Uterus (tissue), 4 donors: Measurements from ENCODE around the gene MTHFD2L. TPM values are rescaled to one million over a fixed set of nuclear protein-coding genes. Genes with fewer than 3 reads are reported as not detected.

ENCODE experiments used
- DNase-seq, 2 donors: peaks; one replicate each; pipeline ENCODE4 v3.0.0-alpha.2; 2019 to 2020
- H3K27ac ChIP-seq, 2 donors: fragments of 200-600 bp; sonication (generic); 1 replicate in 1 of 2; 2 replicates in 1 of 2; pipeline ENCODE4 v1.5.1; 2016 to 2018
- H3K27me3 ChIP-seq, 2 donors: fragments of 200-600 bp; sonication (generic); one replicate each; pipeline ENCODE4 v1.5.1; 2018 to 2019; ENCODE audit warnings: control low read depth in 1 of 2
- H3K36me3 ChIP-seq, 2 donors: fragments of 200-600 bp; sonication (generic); one replicate each; pipeline ENCODE4 v1.5.1; 2019; ENCODE audit warnings: control low read depth in 1 of 2
- H3K4me1 ChIP-seq, 2 donors: fragments of 200-600 bp; sonication (generic); one replicate each; pipeline ENCODE4 v1.5.1; 2018 to 2019; ENCODE audit warnings: control low read depth in 1 of 2
- H3K4me3 ChIP-seq, 2 donors: fragments of 200-600 bp; sonication (generic); 1 replicate in 1 of 2; 2 replicates in 1 of 2; pipeline ENCODE4 v1.5.1; 2018 to 2019; ENCODE audit warnings: mild to moderate bottlenecking in 1 of 2
- H3K9me3 ChIP-seq, 2 donors: fragments of 200-600 bp; sonication (generic); one replicate each; pipeline ENCODE4 v1.5.1; 2019; ENCODE audit warnings: control low read depth in 1 of 2
- POLR2A ChIP-seq, 2 donors: fragments of 450-650 bp; IDR thresholded peaks; one replicate each; pipeline ENCODE4 v1.6.1; 2016; ENCODE audit warnings: antibody characterized with exemption in 2 of 2, mild to moderate bottlenecking in 1 of 2, moderate library complexity in 1 of 2
- intact Hi-C: fragments of 100-400 bp; cut with DNase I; formaldehyde crosslinking; loops from one replicate; pipeline ENCODE4 v1.15.1; 2023; ENCODE audit warnings: low total_unique reads
- total RNA-seq, 4 donors: library from RNA; depleted of rRNA in 3 of 4; stranded (reverse); fragments of >200 nt in 3 of 4; gene quantifications; one replicate each; pipeline versions ENCODE4 v1.1.0 to v1.2.4, GENCODE V29; 2014 to 2023
- TF ChIP-seq, protein P1 (sequence below), 4 experiments: fragments of 200-600 bp in 2 of 4; fragments of 450-650 bp in 2 of 4; sonication (generic) in 2 of 4; IDR thresholded peaks; one replicate each; pipeline ENCODE4 v1.5.1; 2016 to 2019; ENCODE audit warnings: antibody characterized with exemption in 4 of 4, mild to moderate bottlenecking in 2 of 4, moderate library complexity in 1 of 4
- donor health status: DM: yes; HTN: yes; CAD: no.

The MTHFD2L gene
- total RNA-seq, 4 donors from 2014 or later, result 2.4 to 32.5 (median 12.9) TPM

- DNase-seq, result no peak
- Histone ChIP-seq H3K4me3 (no peak overlapping the region), H3K27me3 (no peaks in the 10 kb centered on the region), H3K27ac (no peak overlapping the region), H3K9me3 (no peaks in the 10 kb centered on the region), H3K36me3 (no peaks in the 10 kb centered on the region), H3K4me1 (no peaks in the 10 kb centered on the region)
- TF ChIP-seq POLR2A (IDR thresholded peaks at IDR 0.05), result no peak
- TF ChIP-seq, protein P1, sequence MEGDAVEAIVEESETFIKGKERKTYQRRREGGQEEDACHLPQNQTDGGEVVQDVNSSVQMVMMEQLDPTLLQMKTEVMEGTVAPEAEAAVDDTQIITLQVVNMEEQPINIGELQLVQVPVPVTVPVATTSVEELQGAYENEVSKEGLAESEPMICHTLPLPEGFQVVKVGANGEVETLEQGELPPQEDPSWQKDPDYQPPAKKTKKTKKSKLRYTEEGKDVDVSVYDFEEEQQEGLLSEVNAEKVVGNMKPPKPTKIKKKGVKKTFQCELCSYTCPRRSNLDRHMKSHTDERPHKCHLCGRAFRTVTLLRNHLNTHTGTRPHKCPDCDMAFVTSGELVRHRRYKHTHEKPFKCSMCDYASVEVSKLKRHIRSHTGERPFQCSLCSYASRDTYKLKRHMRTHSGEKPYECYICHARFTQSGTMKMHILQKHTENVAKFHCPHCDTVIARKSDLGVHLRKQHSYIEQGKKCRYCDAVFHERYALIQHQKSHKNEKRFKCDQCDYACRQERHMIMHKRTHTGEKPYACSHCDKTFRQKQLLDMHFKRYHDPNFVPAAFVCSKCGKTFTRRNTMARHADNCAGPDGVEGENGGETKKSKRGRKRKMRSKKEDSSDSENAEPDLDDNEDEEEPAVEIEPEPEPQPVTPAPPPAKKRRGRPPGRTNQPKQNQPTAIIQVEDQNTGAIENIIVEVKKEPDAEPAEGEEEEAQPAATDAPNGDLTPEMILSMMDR (IDR thresholded peaks at IDR 0.05), result no peak
- intact Hi-C loops, result no loop called here
Measured at GRCh38 chr4:74174421-74174820, 16.5 kb downstream of the MTHFD2L start.

- no peak overlapping the region for H3K4me3 ChIP-seq
- TF ChIP-seq POLR2A (IDR thresholded peaks at IDR 0.05), result no peak
- TF ChIP-seq, protein P1 (IDR thresholded peaks at IDR 0.05), result no peak
- no peaks in the 10 kb centered on the region for H3K36me3 ChIP-seq
- H3K9me3 ChIP-seq, result no peaks in the 10 kb centered on the region
- no peak overlapping the region for H3K27ac ChIP-seq
- no peaks in the 10 kb centered on the region for H3K27me3 ChIP-seq
- intact Hi-C loops, result no loop called here
- no peak for DNase-seq
- no peaks in the 10 kb centered on the region for H3K4me1 ChIP-seq
Measured at GRCh38 chr4:74174941-74175340, 17.0 kb downstream of the MTHFD2L start.

- Histone ChIP-seq H3K36me3 (no peaks in the 10 kb centered on the region), H3K27me3 (no peaks in the 10 kb centered on the region), H3K4me3 (no peak overlapping the region), H3K4me1 (no peaks in the 10 kb centered on the region), H3K9me3 (no peaks in the 10 kb centered on the region), H3K27ac (no peak overlapping the region)
- TF ChIP-seq, protein P1 (IDR thresholded peaks at IDR 0.05), result no peak
- no peak for TF ChIP-seq POLR2A (IDR thresholded peaks at IDR 0.05)
- intact Hi-C loops, result no loop called here
- DNase-seq, result no peak
Measured at GRCh38 chr4:74175379-74175778, 17.5 kb downstream of the MTHFD2L start.

DNA sequence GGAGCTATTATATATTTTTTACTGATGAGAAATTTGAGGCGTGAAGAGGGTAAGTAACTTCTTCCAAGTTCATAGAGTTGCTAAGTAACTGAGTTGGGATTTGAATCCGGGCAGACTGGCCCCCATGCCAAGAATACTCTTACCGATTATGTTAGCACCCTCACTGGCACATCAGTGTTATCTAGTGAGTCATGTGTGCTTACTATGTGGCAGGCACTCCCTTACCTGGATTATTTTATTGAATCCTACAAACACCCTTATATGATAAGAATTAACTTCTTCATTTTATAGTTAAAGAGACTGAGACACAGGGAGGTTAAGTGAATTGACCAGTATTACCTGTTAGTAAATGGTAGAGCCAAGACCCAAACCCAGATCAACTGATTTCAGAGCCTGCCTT, 20.9 kb downstream of the MTHFD2L start:
- no peak overlapping the region for H3K4me3 ChIP-seq
- intact Hi-C loops, result no loop called here
- no peak for DNase-seq
- H3K4me1 ChIP-seq, result no peaks in the 10 kb centered on the region
- H3K27me3 ChIP-seq, result no peaks in the 10 kb centered on the region
- H3K27ac ChIP-seq, result no peak overlapping the region
- TF ChIP-seq POLR2A (IDR thresholded peaks at IDR 0.05), result no peak
- TF ChIP-seq, protein P1 (IDR thresholded peaks at IDR 0.05), result no peak
- no peaks in the 10 kb centered on the region for H3K36me3 ChIP-seq
- no peaks in the 10 kb centered on the region for H3K9me3 ChIP-seq

DNA sequence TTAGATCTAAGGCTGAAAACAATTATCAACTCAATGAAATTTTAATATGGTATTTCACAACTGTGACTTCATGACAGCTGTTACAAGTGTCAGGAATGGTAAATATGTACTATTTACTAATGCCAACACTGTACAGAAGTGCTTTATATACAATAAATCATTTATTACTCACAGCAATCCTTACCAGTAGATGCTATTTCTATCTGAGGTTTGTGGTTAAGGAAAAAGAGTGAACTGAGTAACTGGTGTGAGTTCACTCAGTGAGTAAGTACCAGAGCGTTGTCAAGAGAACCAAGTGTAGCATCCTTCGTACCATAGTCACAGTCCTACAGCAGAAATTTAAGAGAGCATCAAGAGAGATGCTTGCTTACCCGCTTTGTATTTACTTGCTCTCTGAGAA, 23.3 kb downstream of the MTHFD2L start:
- intact Hi-C loops, result no loop called here
- Histone ChIP-seq H3K9me3 (no peaks in the 10 kb centered on the region), H3K27me3 (no peaks in the 10 kb centered on the region), H3K36me3 (no peaks in the 10 kb centered on the region), H3K4me3 (no peak overlapping the region), H3K27ac (no peak overlapping the region), H3K4me1 (no peaks in the 10 kb centered on the region)
- TF ChIP-seq, protein P1 (IDR thresholded peaks at IDR 0.05), result no peak
- TF ChIP-seq POLR2A (IDR thresholded peaks at IDR 0.05), result no peak
- DNase-seq, result no peak
